GM18909 (cell line): ENCODE data around the gene EGFL7.
"Not testable (repeated sequence)": the region's sequence is repeated elsewhere in the genome, so short reads cannot be mapped to it uniquely, and the experiment has no call there.

Experiments used
- ATAC-seq: cut with Tn5 transposase; IDR thresholded peaks from one replicate; pipeline ENCODE4 v1.9.1; 2021; ENCODE audit warnings: mild to moderate bottlenecking; ENCODE audit not compliant: unreplicated experiment, poor library complexity

The EGFL7 gene

GRCh38 chr9:136624184-136624951, 38.3 kb upstream of the EGFL7 start:
- ATAC-seq, result no peak

GRCh38 chr9:136625101-136626065, 37.3 kb upstream of the EGFL7 start:
- no peak for ATAC-seq

- no peak for ATAC-seq
These were observed 36.5 kb upstream of the EGFL7 start for GRCh38 chr9:136626066-136626725.

- no peak for ATAC-seq
These were observed 35.7 kb upstream of the EGFL7 start for GRCh38 chr9:136626740-136627642.

- ATAC-seq, result no peak
These were observed 35.0 kb upstream of the EGFL7 start for GRCh38 chr9:136627703-136628102.

- no peak for ATAC-seq
These were observed 34.4 kb upstream of the EGFL7 start for GRCh38 chr9:136628268-136628667.

GRCh38 chr9:136629001-136629878, 33.5 kb upstream of the EGFL7 start:
- no peak for ATAC-seq

- no peak for ATAC-seq
These were observed 32.6 kb upstream of the EGFL7 start for GRCh38 chr9:136629879-136630661.

GRCh38 chr9:136630662-136630992, 32.1 kb upstream of the EGFL7 start:
- no peak for ATAC-seq

- no peak for ATAC-seq
These were observed 31.4 kb upstream of the EGFL7 start for GRCh38 chr9:136631038-136632000.

- not testable (repeated sequence) for ATAC-seq
These were observed 30.6 kb upstream of the EGFL7 start for GRCh38 chr9:136632072-136632471.

GRCh38 chr9:136632491-136633106, 30.1 kb upstream of the EGFL7 start:
- ATAC-seq, result not testable (repeated sequence)

- no peak for ATAC-seq
These were observed 27.8 kb upstream of the EGFL7 start for GRCh38 chr9:136634904-136635303.

GRCh38 chr9:136640171-136641111, 22.3 kb upstream of the EGFL7 start:
- ATAC-seq, result no peak

GRCh38 chr9:136642439-136642921, 20.2 kb upstream of the EGFL7 start:
- ATAC-seq, result no peak
